Type B pancreatic cell (in vitro differentiated cells): Measurements from ENCODE around the gene TAF4B. TPM values are rescaled to one million over a fixed set of nuclear protein-coding genes. Genes with fewer than 3 reads are reported as not detected.
"Not testable (repeated sequence)": the region's sequence is repeated elsewhere in the genome, so short reads cannot be mapped to it uniquely, and the experiment has no call there.

ENCODE experiments used
- DNase-seq: peaks from one replicate; pipeline ENCODE4 v3.0.0; 2021; ENCODE audit warnings: mixed read lengths; ENCODE audit not compliant: unreplicated experiment; ENCODE audit errors: extremely low spot score
- H3K27ac Mint-ChIP-seq: 2 replicates; pipeline ENCODE4 v1.8.0; 2021; ENCODE audit warnings: mild to moderate bottlenecking, mixed read lengths
- H3K27me3 Mint-ChIP-seq: 2 replicates; pipeline ENCODE4 v1.8.0; 2021; ENCODE audit warnings: mixed read lengths
- H3K36me3 Mint-ChIP-seq: 2 replicates; pipeline ENCODE4 v1.8.0; 2021; ENCODE audit warnings: mixed read lengths
- H3K4me1 Mint-ChIP-seq: one replicate; pipeline ENCODE4 v1.8.0; 2021; ENCODE audit warnings: mixed read lengths; ENCODE audit not compliant: unreplicated experiment
- H3K4me3 Mint-ChIP-seq: 2 replicates; pipeline ENCODE4 v1.8.0; 2021; ENCODE audit warnings: mild to moderate bottlenecking, mixed read lengths
- H3K9me3 Mint-ChIP-seq: 2 replicates; pipeline ENCODE4 v1.8.0; 2021; ENCODE audit warnings: mixed read lengths
- total RNA-seq: library from RNA; stranded (reverse); gene quantifications from 2 replicates; pipeline ENCODE4 v1.2.1, GENCODE V29; 2021; ENCODE audit warnings: low replicate concordance
- TF ChIP-seq, protein P1 (sequence below): fragments of 200-600 bp; sonication (generic); conservative IDR thresholded peaks from 2 replicates; pipeline ENCODE4 v1.5.0; 2021; ENCODE audit warnings: antibody characterized with exemption, mild to moderate bottlenecking

The TAF4B gene
- total RNA-seq, 1 donor from 2014 or later = 5.1 TPM

DNA sequence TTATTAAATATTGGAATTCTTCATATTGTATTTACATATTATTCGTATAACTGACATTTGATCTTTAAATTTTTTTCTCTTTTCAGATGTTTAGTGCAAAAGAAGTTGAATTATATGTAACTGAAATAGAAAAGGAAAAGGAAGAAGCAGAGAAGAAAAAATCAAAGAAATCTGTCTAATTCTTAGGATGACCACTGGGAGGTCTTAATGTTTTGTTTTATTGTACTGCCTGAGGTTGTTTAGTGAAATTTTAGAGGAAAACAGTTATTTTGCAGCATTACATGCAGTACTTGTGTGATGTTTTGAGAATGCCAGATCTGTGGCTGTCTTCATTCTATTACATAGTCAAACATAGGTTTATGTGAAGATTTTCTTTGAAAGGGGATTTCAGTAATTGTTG lies 34.0 kb upstream of the TAF4B start:
- TF ChIP-seq, protein P1, sequence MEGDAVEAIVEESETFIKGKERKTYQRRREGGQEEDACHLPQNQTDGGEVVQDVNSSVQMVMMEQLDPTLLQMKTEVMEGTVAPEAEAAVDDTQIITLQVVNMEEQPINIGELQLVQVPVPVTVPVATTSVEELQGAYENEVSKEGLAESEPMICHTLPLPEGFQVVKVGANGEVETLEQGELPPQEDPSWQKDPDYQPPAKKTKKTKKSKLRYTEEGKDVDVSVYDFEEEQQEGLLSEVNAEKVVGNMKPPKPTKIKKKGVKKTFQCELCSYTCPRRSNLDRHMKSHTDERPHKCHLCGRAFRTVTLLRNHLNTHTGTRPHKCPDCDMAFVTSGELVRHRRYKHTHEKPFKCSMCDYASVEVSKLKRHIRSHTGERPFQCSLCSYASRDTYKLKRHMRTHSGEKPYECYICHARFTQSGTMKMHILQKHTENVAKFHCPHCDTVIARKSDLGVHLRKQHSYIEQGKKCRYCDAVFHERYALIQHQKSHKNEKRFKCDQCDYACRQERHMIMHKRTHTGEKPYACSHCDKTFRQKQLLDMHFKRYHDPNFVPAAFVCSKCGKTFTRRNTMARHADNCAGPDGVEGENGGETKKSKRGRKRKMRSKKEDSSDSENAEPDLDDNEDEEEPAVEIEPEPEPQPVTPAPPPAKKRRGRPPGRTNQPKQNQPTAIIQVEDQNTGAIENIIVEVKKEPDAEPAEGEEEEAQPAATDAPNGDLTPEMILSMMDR = peak; percentile 54
- Mint-ChIP-seq H3K27ac (no peak overlapping the region), H3K36me3 (no peaks in the 10 kb centered on the region), H3K4me3 (no peak overlapping the region), H3K27me3 (no peaks in the 10 kb centered on the region), H3K4me1 (no peaks in the 10 kb centered on the region), H3K9me3 (peaks cover 8% of the 10 kb centered on the region)
- no peak for DNase-seq

DNA sequence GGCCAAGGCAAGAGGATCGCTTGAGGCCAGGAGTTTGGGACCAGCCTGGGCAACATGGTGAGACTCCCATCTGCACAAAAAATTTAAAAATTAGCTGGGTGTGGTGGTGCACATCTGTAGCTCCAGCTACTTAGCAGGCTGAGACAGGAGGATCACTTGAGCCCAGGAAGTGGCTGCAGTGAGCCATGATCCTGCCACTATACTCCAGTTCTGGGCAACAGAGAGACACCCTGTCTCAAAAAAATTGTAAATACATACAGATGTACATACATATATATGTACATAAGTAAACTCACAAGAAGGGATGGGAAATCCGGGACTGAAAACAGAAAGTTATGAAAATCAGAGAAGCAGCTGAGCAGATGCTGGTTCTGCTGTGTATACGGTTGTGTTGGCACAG lies 29.6 kb upstream of the TAF4B start:
- H3K36me3 Mint-ChIP-seq = no peaks in the 10 kb centered on the region
- no peaks in the 10 kb centered on the region for H3K9me3 Mint-ChIP-seq
- H3K4me3 Mint-ChIP-seq = no peak overlapping the region
- H3K27ac Mint-ChIP-seq = no peak overlapping the region
- TF ChIP-seq, protein P1 = no peak
- H3K27me3 Mint-ChIP-seq = no peaks in the 10 kb centered on the region
- no peaks in the 10 kb centered on the region for H3K4me1 Mint-ChIP-seq
- no peak for DNase-seq

DNA sequence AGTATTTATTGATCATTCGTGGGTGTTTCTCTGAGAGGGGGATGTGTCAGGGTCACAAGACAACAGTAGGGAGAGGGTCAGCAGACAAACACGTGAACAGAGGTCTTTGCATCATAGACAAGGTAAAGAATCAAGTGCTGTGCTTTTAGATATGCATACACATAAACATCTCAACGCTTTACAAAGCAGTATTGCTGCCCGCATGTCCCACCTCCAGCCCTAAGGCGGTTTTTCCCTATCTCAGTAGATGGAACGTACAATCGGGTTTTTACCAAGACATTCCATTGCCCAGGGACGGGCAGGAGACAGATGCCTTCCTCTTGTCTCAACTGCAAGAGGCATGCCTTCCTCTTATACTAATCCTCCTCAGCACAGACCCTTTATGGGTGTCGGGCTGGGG lies 24.2 kb upstream of the TAF4B start:
- H3K4me1 Mint-ChIP-seq, H3K9me3 Mint-ChIP-seq, H3K4me3 Mint-ChIP-seq, DNase-seq, H3K27me3 Mint-ChIP-seq, H3K36me3 Mint-ChIP-seq, H3K27ac Mint-ChIP-seq: not testable (repeated sequence)

DNA sequence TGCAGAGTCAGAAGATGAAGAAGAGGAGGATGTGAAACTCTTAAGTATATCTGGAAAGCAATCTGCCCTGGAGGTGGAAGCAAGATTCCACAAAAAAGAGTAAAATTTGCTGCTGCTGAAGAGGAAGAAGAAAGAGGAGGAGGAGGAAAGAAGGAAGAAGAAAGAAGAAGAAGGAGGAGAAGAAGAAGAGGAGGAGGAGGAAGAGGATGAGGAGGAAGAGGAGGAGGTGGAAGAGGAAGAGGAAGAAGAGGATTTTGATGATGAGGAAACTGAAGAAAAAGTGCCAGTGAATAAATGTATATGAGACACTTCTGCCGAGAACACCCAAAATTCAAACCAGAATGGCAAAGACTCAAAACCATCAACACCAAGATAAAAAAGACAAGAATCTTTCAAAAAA lies 20.9 kb upstream of the TAF4B start:
- Mint-ChIP-seq H3K4me1 (no peaks in the 10 kb centered on the region), H3K36me3 (no peaks in the 10 kb centered on the region), H3K27me3 (no peaks in the 10 kb centered on the region), H3K27ac (no peak overlapping the region), H3K9me3 (no peaks in the 10 kb centered on the region), H3K4me3 (no peak overlapping the region)
- TF ChIP-seq, protein P1 = no peak
- no peak for DNase-seq

DNA sequence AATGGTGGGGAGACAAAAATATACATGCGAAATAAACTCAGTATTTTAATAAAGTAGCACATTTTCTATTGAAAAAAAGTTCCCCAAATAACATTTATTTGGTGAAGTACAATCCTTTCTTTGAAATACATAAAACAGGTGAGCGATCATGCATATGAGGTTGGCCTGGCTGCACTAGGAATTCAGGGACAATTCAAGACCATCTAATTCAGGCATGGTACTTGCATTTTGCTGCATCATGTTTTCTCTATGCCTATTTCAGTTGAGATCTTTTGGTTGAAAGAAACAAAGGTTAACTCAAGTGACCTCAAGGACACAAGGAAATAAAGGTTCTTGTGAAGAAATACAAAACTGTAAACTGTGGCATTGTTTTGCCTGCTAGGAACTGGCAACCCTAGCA lies 19.8 kb upstream of the TAF4B start:
- Mint-ChIP-seq H3K27me3 (no peaks in the 10 kb centered on the region), H3K36me3 (no peaks in the 10 kb centered on the region), H3K9me3 (no peaks in the 10 kb centered on the region), H3K4me1 (no peaks in the 10 kb centered on the region), H3K27ac (no peak overlapping the region), H3K4me3 (no peak overlapping the region)
- TF ChIP-seq, protein P1 = no peak
- DNase-seq = no peak

DNA sequence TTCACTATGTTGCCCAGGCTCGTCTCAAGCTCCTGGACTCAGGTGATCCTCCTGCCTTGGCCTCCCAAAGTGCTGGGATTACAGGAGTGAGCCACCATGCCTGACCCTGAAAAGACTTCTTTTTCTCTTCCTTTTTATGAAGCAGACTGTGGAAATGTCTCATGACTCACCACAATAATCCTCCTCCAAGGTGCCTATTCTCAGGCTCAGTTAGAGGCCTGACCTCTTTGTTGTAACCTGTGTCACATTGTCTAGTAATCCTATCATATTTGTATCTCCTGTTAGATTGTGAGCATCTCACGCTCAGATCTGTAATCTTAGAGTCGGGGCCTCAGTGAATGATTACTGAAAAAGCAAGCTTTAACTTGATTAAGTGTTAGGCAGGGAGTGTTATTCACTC lies 18.3 kb upstream of the TAF4B start:
- no peak for DNase-seq
- Mint-ChIP-seq H3K4me3 (no peak overlapping the region), H3K27me3 (no peaks in the 10 kb centered on the region), H3K27ac (no peak overlapping the region), H3K4me1 (no peaks in the 10 kb centered on the region), H3K36me3 (no peaks in the 10 kb centered on the region), H3K9me3 (no peaks in the 10 kb centered on the region)
- TF ChIP-seq, protein P1 = no peak
